ENCODE results near the gene C17orf75.

The C17orf75 gene

DNA sequence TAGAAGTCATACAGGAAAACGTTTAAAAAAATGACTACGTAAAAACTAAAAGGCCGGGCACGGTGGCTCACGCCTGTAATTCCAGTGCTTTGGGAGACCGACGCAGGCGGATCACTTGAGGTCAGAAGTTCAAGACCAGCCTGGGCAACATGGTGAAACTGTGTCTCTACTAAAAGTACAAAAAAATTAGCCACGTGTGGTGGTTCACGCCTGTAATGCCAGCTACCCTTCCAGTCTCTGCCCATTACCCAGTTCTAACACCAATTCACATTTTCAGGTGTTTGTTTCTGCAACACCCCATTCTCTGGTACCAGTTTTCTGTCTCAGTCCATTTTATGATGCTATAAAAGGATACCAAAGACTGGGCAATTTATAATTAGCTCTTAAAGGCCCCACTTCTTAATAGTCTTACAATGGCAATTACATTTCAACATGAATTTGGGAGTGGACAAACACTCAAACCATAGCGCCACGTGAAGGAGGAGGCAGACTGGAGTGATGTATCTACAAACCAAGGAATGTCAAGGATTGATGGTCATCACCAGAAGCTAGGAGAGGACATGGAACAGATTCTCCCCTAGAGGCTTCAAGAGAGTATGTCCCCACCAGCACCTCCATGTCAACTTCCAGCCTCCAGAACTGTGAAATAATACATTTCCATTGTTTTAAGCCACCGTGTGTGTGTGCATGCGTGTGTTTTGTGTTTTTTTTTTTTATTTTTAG is 791 bp upstream of the C17orf75 start:
- peak overlapping the region; percentile 70 for H3K4me3 ChIP-seq (replicated peaks; ENCODE audit: low read depth, low read length)
- TF ChIP-seq, protein P1, sequence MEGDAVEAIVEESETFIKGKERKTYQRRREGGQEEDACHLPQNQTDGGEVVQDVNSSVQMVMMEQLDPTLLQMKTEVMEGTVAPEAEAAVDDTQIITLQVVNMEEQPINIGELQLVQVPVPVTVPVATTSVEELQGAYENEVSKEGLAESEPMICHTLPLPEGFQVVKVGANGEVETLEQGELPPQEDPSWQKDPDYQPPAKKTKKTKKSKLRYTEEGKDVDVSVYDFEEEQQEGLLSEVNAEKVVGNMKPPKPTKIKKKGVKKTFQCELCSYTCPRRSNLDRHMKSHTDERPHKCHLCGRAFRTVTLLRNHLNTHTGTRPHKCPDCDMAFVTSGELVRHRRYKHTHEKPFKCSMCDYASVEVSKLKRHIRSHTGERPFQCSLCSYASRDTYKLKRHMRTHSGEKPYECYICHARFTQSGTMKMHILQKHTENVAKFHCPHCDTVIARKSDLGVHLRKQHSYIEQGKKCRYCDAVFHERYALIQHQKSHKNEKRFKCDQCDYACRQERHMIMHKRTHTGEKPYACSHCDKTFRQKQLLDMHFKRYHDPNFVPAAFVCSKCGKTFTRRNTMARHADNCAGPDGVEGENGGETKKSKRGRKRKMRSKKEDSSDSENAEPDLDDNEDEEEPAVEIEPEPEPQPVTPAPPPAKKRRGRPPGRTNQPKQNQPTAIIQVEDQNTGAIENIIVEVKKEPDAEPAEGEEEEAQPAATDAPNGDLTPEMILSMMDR (IDR thresholded peaks at IDR 0.05; ENCODE audit: low read length, missing control alignments), result no peak
- no peak for DNase-seq (ENCODE audit: low read depth)

GRCh38 chr17:32341141-32341856 is 674 bp downstream of the C17orf75 start:
- TF ChIP-seq, protein P1 (IDR thresholded peaks at IDR 0.05; ENCODE audit: low read length, missing control alignments), result peak; percentile 10
- H3K4me3 ChIP-seq (replicated peaks; ENCODE audit: low read depth, low read length), result peak overlapping the region; percentile 70
- DNase-seq (ENCODE audit: low read depth), result no peak

DNA sequence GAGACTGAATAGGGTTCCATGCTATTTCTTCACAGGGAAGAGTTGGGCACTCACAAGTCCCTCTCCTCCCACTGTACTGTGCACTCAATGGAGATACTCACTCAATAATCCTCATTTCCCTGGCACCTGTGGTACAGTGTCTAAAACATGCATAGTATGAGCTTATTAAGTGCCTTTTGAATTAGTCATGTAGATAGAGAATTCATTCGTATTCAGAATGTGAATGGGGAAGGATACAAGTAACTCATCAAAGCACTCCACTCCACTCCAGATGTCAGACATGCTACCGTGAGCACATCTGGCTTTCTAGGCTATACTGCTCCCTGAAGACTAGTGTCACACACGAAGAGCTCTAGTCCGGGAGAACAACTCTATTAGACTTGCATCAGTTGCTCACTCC is 6.3 kb downstream of the C17orf75 start:
- no peak overlapping the region for H3K4me3 ChIP-seq (replicated peaks; ENCODE audit: low read depth, low read length)
- TF ChIP-seq, protein P1 (IDR thresholded peaks at IDR 0.05; ENCODE audit: low read length, missing control alignments), result no peak
- peak; percentile 50 for DNase-seq (ENCODE audit: low read depth)

GRCh38 chr17:32335046-32335445 is 6.9 kb downstream of the C17orf75 start:
- H3K4me3 ChIP-seq (replicated peaks; ENCODE audit: low read depth, low read length), result no peak overlapping the region
- no peak for DNase-seq (ENCODE audit: low read depth)
- TF ChIP-seq, protein P1 (IDR thresholded peaks at IDR 0.05; ENCODE audit: low read length, missing control alignments), result no peak

DNA sequence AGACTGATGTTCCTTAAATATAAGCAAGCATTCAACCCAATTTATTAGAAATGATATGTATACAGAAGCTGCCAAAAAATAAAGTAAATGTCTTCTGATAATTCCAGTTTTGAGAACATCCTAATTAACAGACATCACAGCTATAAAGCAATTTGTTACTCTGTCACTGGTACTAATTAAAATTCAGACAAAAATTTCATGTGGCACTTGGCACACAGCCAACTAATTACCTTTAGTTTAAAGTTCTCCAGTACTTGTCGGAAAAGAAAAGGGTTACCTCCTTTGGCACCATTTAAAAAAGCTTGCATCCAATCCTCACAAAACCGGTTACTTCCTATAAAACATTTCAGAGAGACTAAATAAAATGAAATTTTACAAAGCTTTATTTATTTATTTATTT is 8.8 kb downstream of the C17orf75 start:
- TF ChIP-seq, protein P1 (IDR thresholded peaks at IDR 0.05; ENCODE audit: low read length, missing control alignments), result no peak
- no peak for DNase-seq (ENCODE audit: low read depth)
- no peak overlapping the region for H3K4me3 ChIP-seq (replicated peaks; ENCODE audit: low read depth, low read length)

- no peak for DNase-seq (ENCODE audit: low read depth)
- TF ChIP-seq, protein P1 (IDR thresholded peaks at IDR 0.05; ENCODE audit: low read length, missing control alignments), result no peak
- no peak overlapping the region for H3K4me3 ChIP-seq (replicated peaks; ENCODE audit: low read depth, low read length)
Observed at GRCh38 chr17:32331243-32332040, 10.5 kb downstream of the C17orf75 start.

All from fibroblast of pulmonary artery (primary cell).